ENCODE measurements around the gene SCTR.

The SCTR gene

GRCh38 chr2:119478188-119478977, 45.9 kb downstream of the SCTR start:
- H3K4me3 ChIP-seq (ENCODE audit: low read length) = no peak overlapping the region

GRCh38 chr2:119477113-119477505, 47.2 kb downstream of the SCTR start:
- H3K4me3 ChIP-seq (ENCODE audit: low read length) = no peak overlapping the region
- DNase-seq (ENCODE audit: low read depth, low spot score) = no peak

More at GRCh38 chr2:119478188-119478977, 45.9 kb downstream of the SCTR start:
- no peak for DNase-seq (ENCODE audit: low read depth, low spot score)

GRCh38 chr2:119476301-119477112, 47.8 kb downstream of the SCTR start:
- peak; percentile 11 for DNase-seq (ENCODE audit: low read depth, low spot score)
- no peak overlapping the region for H3K4me3 ChIP-seq (ENCODE audit: low read length)

GRCh38 chr2:119475857-119476244, 48.4 kb downstream of the SCTR start:
- no peak overlapping the region for H3K4me3 ChIP-seq (ENCODE audit: low read length)
- DNase-seq (ENCODE audit: low read depth, low spot score) = no peak

GRCh38 chr2:119475225-119475856, 48.9 kb downstream of the SCTR start:
- DNase-seq (ENCODE audit: low read depth, low spot score) = no peak

GRCh38 chr2:119474371-119475224, 49.7 kb downstream of the SCTR start:
- no peak overlapping the region for H3K4me3 ChIP-seq (ENCODE audit: low read length)
- DNase-seq (ENCODE audit: low read depth, low spot score) = no peak

More at GRCh38 chr2:119475225-119475856, 48.9 kb downstream of the SCTR start:
- H3K4me3 ChIP-seq (ENCODE audit: low read length) = no peak overlapping the region

- no peak for DNase-seq (ENCODE audit: low read depth, low spot score)
- no peak overlapping the region for H3K4me3 ChIP-seq (ENCODE audit: low read length)
Measured at GRCh38 chr2:119473621-119474370, 50.5 kb downstream of the SCTR start.

GRCh38 chr2:119472749-119473148, 51.5 kb downstream of the SCTR start:
- no peak for DNase-seq (ENCODE audit: low read depth, low spot score)
- H3K4me3 ChIP-seq (ENCODE audit: low read length) = no peak overlapping the region

GRCh38 chr2:119469661-119470297, 54.5 kb downstream of the SCTR start:
- no peak overlapping the region for H3K4me3 ChIP-seq (ENCODE audit: low read length)
- no peak for DNase-seq (ENCODE audit: low read depth, low spot score)

- no peak for DNase-seq (ENCODE audit: low read depth, low spot score)
- no peak overlapping the region for H3K4me3 ChIP-seq (ENCODE audit: low read length)
Measured at GRCh38 chr2:119469131-119469530, 55.2 kb downstream of the SCTR start.

- no peak overlapping the region for H3K4me3 ChIP-seq (ENCODE audit: low read length)
- DNase-seq (ENCODE audit: low read depth, low spot score) = no peak
Measured at GRCh38 chr2:119468154-119468955, 55.9 kb downstream of the SCTR start.

- no peak for DNase-seq (ENCODE audit: low read depth, low spot score)
- H3K4me3 ChIP-seq (ENCODE audit: low read length) = no peak overlapping the region
Measured at GRCh38 chr2:119466373-119466772, 57.9 kb downstream of the SCTR start.

GRCh38 chr2:119465687-119466086, 58.6 kb downstream of the SCTR start:
- no peak for DNase-seq (ENCODE audit: low read depth, low spot score)
- H3K4me3 ChIP-seq (ENCODE audit: low read length) = no peak overlapping the region

GRCh38 chr2:119464981-119465380, 59.3 kb downstream of the SCTR start:
- no peak overlapping the region for H3K4me3 ChIP-seq (ENCODE audit: low read length)
- DNase-seq (ENCODE audit: low read depth, low spot score) = no peak

GRCh38 chr2:119463990-119464389, 60.3 kb downstream of the SCTR start:
- DNase-seq (ENCODE audit: low read depth, low spot score) = no peak
- no peak overlapping the region for H3K4me3 ChIP-seq (ENCODE audit: low read length)

- DNase-seq (ENCODE audit: low read depth, low spot score) = no peak
Measured at GRCh38 chr2:119463136-119463535, 61.1 kb downstream of the SCTR start.

GRCh38 chr2:119462574-119462973, 61.7 kb downstream of the SCTR start:
- DNase-seq (ENCODE audit: low read depth, low spot score) = no peak
- no peak overlapping the region for H3K4me3 ChIP-seq (ENCODE audit: low read length)

More at GRCh38 chr2:119463136-119463535, 61.1 kb downstream of the SCTR start:
- no peak overlapping the region for H3K4me3 ChIP-seq (ENCODE audit: low read length)
